Mammary epithelial cell (primary cell): ENCODE measurements around the gene CNTN4.

Experiments used
- CTCF ChIP-seq, 2 donors: IDR thresholded peaks in 1 of 2; conservative IDR thresholded peaks in 1 of 2; 2 replicates each; pipeline ENCODE4 v1.5.1; 2011 to 2012; ENCODE audit warnings: inconsistent platforms in 2 of 2, low read length in 2 of 2, mild to moderate bottlenecking in 2 of 2, control low read depth in 1 of 2, low read depth in 1 of 2; ENCODE audit not compliant: insufficient read depth in 1 of 2; ENCODE audit errors: extremely low read depth in 1 of 2
- EZH2 ChIP-seq: IDR thresholded peaks from 2 replicates; pipeline ENCODE4 v1.6.1; 2012; ENCODE audit warnings: low read length, inconsistent platforms, borderline replicate concordance

DNA sequence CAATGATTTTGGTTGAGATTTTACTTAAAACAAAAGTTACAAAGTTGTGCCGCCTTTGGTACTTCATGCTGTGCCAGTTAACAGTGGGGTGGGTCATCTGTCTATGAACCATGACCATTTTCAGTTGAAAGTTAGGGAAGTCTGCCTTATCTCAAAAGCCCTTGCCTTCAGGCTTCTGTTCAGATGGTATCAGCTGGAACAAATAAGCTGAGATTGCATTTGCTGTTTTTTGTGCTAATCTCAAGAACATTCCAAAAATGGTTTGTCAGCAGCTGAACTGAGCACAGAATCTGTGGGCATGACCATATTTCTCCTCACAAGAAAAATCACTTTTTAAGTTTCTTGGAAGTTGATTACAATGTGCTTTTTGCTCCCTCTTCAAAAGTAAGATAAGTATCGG, 869.2 kb downstream of the CNTN4 start:
- no peak for TF ChIP-seq CTCF (conservative IDR thresholded peaks at IDR 0.05 in 1 of 2, IDR thresholded peaks at IDR 0.05 in 1 of 2; ENCODE audit: extremely low read depth in 1 of 2, insufficient read depth in 1 of 2, low read depth in 1 of 2, low read length in 2 of 2)
- no peak for TF ChIP-seq EZH2
